T-helper 9 cell (primary cell): ENCODE results near the gene MKX.

Experiments
- DNase-seq: peaks from one replicate; pipeline ENCODE4 v3.0.0-alpha.2; 2020

MKX gene

GRCh38 chr10:27742195-27743011 lies 3.2 kb downstream of the MKX start:
- DNase-seq, result peak; percentile 51

- DNase-seq, result no peak
These were observed 4.2 kb downstream of the MKX start for GRCh38 chr10:27741173-27742091.

GRCh38 chr10:27736396-27736795 lies 9.2 kb downstream of the MKX start:
- DNase-seq, result no peak

GRCh38 chr10:27730041-27730440 lies 15.6 kb downstream of the MKX start:
- DNase-seq, result no peak

- no peak for DNase-seq
These were observed 17.3 kb downstream of the MKX start for GRCh38 chr10:27728338-27728737.

- DNase-seq, result no peak
These were observed 21.3 kb downstream of the MKX start for GRCh38 chr10:27724287-27724686.

GRCh38 chr10:27723436-27723835 lies 22.2 kb downstream of the MKX start:
- DNase-seq, result no peak

- no peak for DNase-seq
These were observed 25.1 kb downstream of the MKX start for GRCh38 chr10:27720529-27720928.

- no peak for DNase-seq
These were observed 26.6 kb downstream of the MKX start for GRCh38 chr10:27719052-27719451.

- DNase-seq, result no peak
These were observed 27.8 kb downstream of the MKX start for GRCh38 chr10:27717861-27718260.

- no peak for DNase-seq
These were observed 28.4 kb downstream of the MKX start for GRCh38 chr10:27717224-27717623.

- no peak for DNase-seq
These were observed 29.1 kb downstream of the MKX start for GRCh38 chr10:27716521-27716920.

GRCh38 chr10:27715505-27715904 lies 30.1 kb downstream of the MKX start:
- no peak for DNase-seq

- DNase-seq, result no peak
These were observed 31.3 kb downstream of the MKX start for GRCh38 chr10:27714349-27714748.

GRCh38 chr10:27713941-27714340 lies 31.7 kb downstream of the MKX start:
- DNase-seq, result no peak

- DNase-seq, result no peak
These were observed 35.6 kb downstream of the MKX start for GRCh38 chr10:27710014-27710413.

- DNase-seq, result no peak
These were observed 36.3 kb downstream of the MKX start for GRCh38 chr10:27709304-27709703.

GRCh38 chr10:27701938-27702537 lies 43.6 kb downstream of the MKX start:
- DNase-seq, result no peak

GRCh38 chr10:27699776-27700175 lies 45.8 kb downstream of the MKX start:
- no peak for DNase-seq

GRCh38 chr10:27698961-27699360 lies 46.7 kb downstream of the MKX start:
- DNase-seq, result no peak

GRCh38 chr10:27696466-27696865 lies 49.2 kb downstream of the MKX start:
- DNase-seq, result no peak

GRCh38 chr10:27695706-27696105 lies 49.9 kb downstream of the MKX start:
- no peak for DNase-seq

GRCh38 chr10:27695088-27695487 lies 50.5 kb downstream of the MKX start:
- DNase-seq, result no peak

GRCh38 chr10:27692663-27693062 lies 53.0 kb downstream of the MKX start:
- no peak for DNase-seq
